GM10266 (cell line): ENCODE results near the gene IFT88.

ENCODE experiments used
- DNase-seq: peaks from one replicate; pipeline ENCODE4 v3.0.0; 2012; ENCODE audit errors: extremely low spot score
- CTCF ChIP-seq: IDR thresholded peaks from 2 replicates; pipeline ENCODE4 v1.5.1; 2012; ENCODE audit warnings: mild to moderate bottlenecking, low read depth; ENCODE audit not compliant: control insufficient read depth, insufficient read depth; ENCODE audit errors: missing control alignments

The IFT88 gene

GRCh38 chr13:20704459-20705069, 137.6 kb downstream of the IFT88 start:
- TF ChIP-seq CTCF = no peak
- peak; percentile 34 for DNase-seq

GRCh38 chr13:20706661-20707060, 139.7 kb downstream of the IFT88 start:
- DNase-seq = peak; percentile 11
- TF ChIP-seq CTCF = no peak

GRCh38 chr13:20708216-20708615, 141.3 kb downstream of the IFT88 start:
- no peak for DNase-seq
- no peak for TF ChIP-seq CTCF

- DNase-seq = peak; percentile 9
- TF ChIP-seq CTCF = no peak
Measured at GRCh38 chr13:20709369-20709768, 142.4 kb downstream of the IFT88 start.

GRCh38 chr13:20709782-20710181, 142.8 kb downstream of the IFT88 start:
- no peak for TF ChIP-seq CTCF
- no peak for DNase-seq

- DNase-seq = no peak
Measured at GRCh38 chr13:20711301-20712044, 144.5 kb downstream of the IFT88 start.

More at GRCh38 chr13:20711301-20712044, 144.5 kb downstream of the IFT88 start:
- TF ChIP-seq CTCF = no peak
